ENCODE measurements around the gene PRTG.

The PRTG gene

GRCh38 chr15:55632434-55632833, 110.5 kb downstream of the PRTG start:
- Histone ChIP-seq H3K36me3 (ENCODE audit: control insufficient read depth, low read length) (no peaks in the 10 kb centered on the region), H3K4me3 (ENCODE audit: low read length) (no peak overlapping the region), H3K27me3 (ENCODE audit: control insufficient read depth, low read length) (no peaks in the 10 kb centered on the region), H3K9me3 (ENCODE audit: control insufficient read depth, insufficient read depth, low read length) (no peaks in the 10 kb centered on the region), H3F3A (ENCODE audit: control insufficient read depth, insufficient read depth) (no peaks in the 10 kb centered on the region), H3K79me2 (ENCODE audit: control insufficient read depth, low read length) (no peaks in the 10 kb centered on the region), H3K4me1 (ENCODE audit: control insufficient read depth, low read length) (no peaks in the 10 kb centered on the region), H4K20me1 (ENCODE audit: control insufficient read depth, insufficient read depth, low read depth, low read length) (no peaks in the 10 kb centered on the region), H3K9me2 (replicated peaks; ENCODE audit: control insufficient read depth, low read length) (no peaks in the 10 kb centered on the region), H3K4me2 (ENCODE audit: low read length) (no peak overlapping the region), H3K27ac (ENCODE audit: low read depth, low read length) (no peak overlapping the region)
- no peak for TF ChIP-seq EZH2phosphoT487 (IDR thresholded peaks at IDR 0.05; ENCODE audit: borderline replicate concordance, low read length)
- TF ChIP-seq CTCF (IDR thresholded peaks at IDR 0.05; ENCODE audit: low read depth, low read length, poor library complexity, severe bottlenecking): no peak

- Histone ChIP-seq H3K9me2 (replicated peaks; ENCODE audit: control insufficient read depth, low read length) (no peaks in the 10 kb centered on the region), H3F3A (ENCODE audit: control insufficient read depth, insufficient read depth) (no peaks in the 10 kb centered on the region), H3K27me3 (ENCODE audit: control insufficient read depth, low read length) (no peaks in the 10 kb centered on the region), H3K36me3 (ENCODE audit: control insufficient read depth, low read length) (no peaks in the 10 kb centered on the region), H4K20me1 (ENCODE audit: control insufficient read depth, insufficient read depth, low read depth, low read length) (no peaks in the 10 kb centered on the region), H3K9me3 (ENCODE audit: control insufficient read depth, insufficient read depth, low read length) (no peaks in the 10 kb centered on the region), H3K79me2 (ENCODE audit: control insufficient read depth, low read length) (no peaks in the 10 kb centered on the region), H3K4me1 (ENCODE audit: control insufficient read depth, low read length) (no peaks in the 10 kb centered on the region), H3K4me2 (ENCODE audit: low read length) (no peak overlapping the region), H3K27ac (ENCODE audit: low read depth, low read length) (no peak overlapping the region), H3K4me3 (ENCODE audit: low read length) (no peak overlapping the region)
- TF ChIP-seq CTCF (IDR thresholded peaks at IDR 0.05; ENCODE audit: low read depth, low read length, poor library complexity, severe bottlenecking): no peak
- no peak for TF ChIP-seq EZH2phosphoT487 (IDR thresholded peaks at IDR 0.05; ENCODE audit: borderline replicate concordance, low read length)
Observed at GRCh38 chr15:55630858-55631257, 112.1 kb downstream of the PRTG start.

- Histone ChIP-seq H3K4me3 (ENCODE audit: low read length) (no peak overlapping the region), H3K27me3 (ENCODE audit: control insufficient read depth, low read length) (no peaks in the 10 kb centered on the region), H4K20me1 (ENCODE audit: control insufficient read depth, insufficient read depth, low read depth, low read length) (no peaks in the 10 kb centered on the region), H3K4me1 (ENCODE audit: control insufficient read depth, low read length) (no peaks in the 10 kb centered on the region), H3K79me2 (ENCODE audit: control insufficient read depth, low read length) (no peaks in the 10 kb centered on the region), H3F3A (ENCODE audit: control insufficient read depth, insufficient read depth) (no peaks in the 10 kb centered on the region), H3K4me2 (ENCODE audit: low read length) (no peak overlapping the region), H3K36me3 (ENCODE audit: control insufficient read depth, low read length) (no peaks in the 10 kb centered on the region), H3K9me2 (replicated peaks; ENCODE audit: control insufficient read depth, low read length) (no peaks in the 10 kb centered on the region), H3K9me3 (ENCODE audit: control insufficient read depth, insufficient read depth, low read length) (no peaks in the 10 kb centered on the region), H3K27ac (ENCODE audit: low read depth, low read length) (no peak overlapping the region)
- TF ChIP-seq EZH2phosphoT487 (IDR thresholded peaks at IDR 0.05; ENCODE audit: borderline replicate concordance, low read length): no peak
- no peak for TF ChIP-seq CTCF (IDR thresholded peaks at IDR 0.05; ENCODE audit: low read depth, low read length, poor library complexity, severe bottlenecking)
Observed at GRCh38 chr15:55628369-55628730, 114.6 kb downstream of the PRTG start.

All from DOHH2 (cell line).